Pancreas (tissue), 10 donors: ENCODE measurements around the gene P4HA2. TPM values are rescaled to one million over a fixed set of nuclear protein-coding genes. Genes with fewer than 3 reads are reported as not detected.
"Not testable (repeated sequence)": the region's sequence is repeated elsewhere in the genome, so short reads cannot be mapped to it uniquely, and the experiment has no call there.

Source experiments
- ATAC-seq, 4 donors: fragments of 200-7000 bp; cut with Tn5 transposase; one replicate each; pipeline versions ENCODE4 v1.8.0 to v1.9.1; 2020; ENCODE audit warnings: mild to moderate bottlenecking in 4 of 4, moderate library complexity in 4 of 4
- DNase-seq, 6 donors: peaks; one replicate each; pipeline ENCODE4 v3.0.0-alpha.2; 2020
- FAIRE-seq: peaks from 2 replicates; lab custom pipeline; 2012; peaks lifted over from hg19 to GRCh38; lab: Jason Lieb, UNC
- H3K27ac ChIP-seq, 4 donors: fragments of 200-600 bp; sonication (generic); 1 replicate in 3 of 4; 2 replicates in 1 of 4; pipeline versions ENCODE4 v1.5.0 to v1.8.0; 2020
- H3K27me3 ChIP-seq, 4 donors: fragments of 200-600 bp; one replicate each; pipeline ENCODE4 v1.8.0; 2021
- H3K36me3 ChIP-seq, 3 donors: fragments of 200-600 bp; sonication (generic) in 1 of 3; one replicate each; pipeline versions ENCODE4 v1.5.0 to v1.8.0; 2020 to 2021
- H3K4me1 ChIP-seq, 3 donors: fragments of 200-600 bp; one replicate each; pipeline ENCODE4 v1.8.0; 2021
- H3K4me3 ChIP-seq, 4 donors: fragments of 200-600 bp; sonication (generic) in 2 of 4; one replicate each; pipeline versions ENCODE4 v1.5.0 to v1.8.0; 2020 to 2021
- H3K9me3 ChIP-seq, 4 donors: fragments of 200-600 bp; one replicate each; pipeline ENCODE4 v1.8.0; 2021
- whole genome bisulfite sequencing, 2 donors: extraction: QIAGEN DNeasy Blood & Tissue Kit; methylation state at CpG; one replicate each; pipeline ENCODE4 v1.1.7; 2013; 5-methylcytosine and 5-hydroxymethylcytosine counted together
- intact Hi-C, 3 donors: fragments of 100-400 bp; cut with DNase I; formaldehyde crosslinking; loops; one replicate each; pipeline versions ENCODE4 v1.11.1 to v1.14.2; 2022
- polyA plus RNA-seq, 2 donors: library from polyadenylated mRNA; stranded (reverse); fragments of 200-250 nt; gene quantifications; one replicate each; pipeline ENCODE4 v1.2.3, GENCODE V29; 2013
- total RNA-seq, 6 donors: library from RNA; stranded (reverse); fragmentation: NEBNext Ultra II Directional in 4 of 6; extraction: Animal tissue kit (Norgen Biotek cat#: 25700) in 4 of 6; gene quantifications; one replicate each; pipeline versions ENCODE4 v1.2.1 to v1.2.4, GENCODE V29; 2021 to 2023
- TF ChIP-seq, protein P1 (sequence below), 4 donors: fragments of 200-600 bp; sonication (generic) in 3 of 4; IDR thresholded peaks; one replicate each; pipeline versions ENCODE4 v1.5.0 to v1.8.0; 2021; ENCODE audit warnings: antibody characterized with exemption in 4 of 4
- donor health status: healthy with polysubstance abuse.
- donor health status: DM: no; HTN: no; CAD: no; lungs with moderate emphysema.
- donor health status: DM: no; HTN: no; CAD: no.
- donor health status: control.
- donor health status: control.
- donor health status: Bipolar disorder and iron deficiency.
- donor health status: DM: yes; HTN: yes; CAD: no.
- donor health status: DM: no; HTN: no; CAD: no.
- donor health status: DM: no; HTN: no; CAD: no.
- donor health status: DM: yes; HTN: yes; CAD: no.

Gene P4HA2
- total and polyA plus RNA-seq, 8 donors = 28.3 to 85.7 (median 56.4) TPM

DNA sequence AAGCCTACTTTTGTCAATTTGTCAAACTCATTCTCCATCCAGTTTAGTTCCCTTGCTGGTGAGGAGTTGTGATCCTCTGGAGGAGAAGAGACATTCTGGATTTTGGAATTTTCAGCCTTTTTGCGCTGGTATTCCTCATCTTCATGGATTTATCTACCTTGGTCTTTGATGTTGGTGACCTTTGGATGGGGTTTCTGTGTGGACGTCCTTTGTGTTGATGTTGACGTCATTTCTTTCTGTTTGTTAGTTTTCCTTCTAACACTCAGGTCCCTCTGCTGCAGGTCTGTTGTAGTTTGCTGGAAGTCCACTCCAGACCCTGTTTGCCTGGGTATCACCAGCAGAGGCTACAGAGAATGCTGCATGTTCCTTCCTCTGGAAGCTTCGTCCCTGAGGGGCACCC, 71.2 kb downstream of the P4HA2 start:
- H3K4me3 ChIP-seq = no peak overlapping the region
- H3K27me3 ChIP-seq = no peaks in the 10 kb centered on the region
- intact Hi-C loops = no loop called here
- FAIRE-seq (no peak), ATAC-seq (no peak), DNase-seq (no peak)
- H3K4me1 ChIP-seq = no peaks in the 10 kb centered on the region
- H3K27ac ChIP-seq = no peak overlapping the region
- TF ChIP-seq, protein P1, sequence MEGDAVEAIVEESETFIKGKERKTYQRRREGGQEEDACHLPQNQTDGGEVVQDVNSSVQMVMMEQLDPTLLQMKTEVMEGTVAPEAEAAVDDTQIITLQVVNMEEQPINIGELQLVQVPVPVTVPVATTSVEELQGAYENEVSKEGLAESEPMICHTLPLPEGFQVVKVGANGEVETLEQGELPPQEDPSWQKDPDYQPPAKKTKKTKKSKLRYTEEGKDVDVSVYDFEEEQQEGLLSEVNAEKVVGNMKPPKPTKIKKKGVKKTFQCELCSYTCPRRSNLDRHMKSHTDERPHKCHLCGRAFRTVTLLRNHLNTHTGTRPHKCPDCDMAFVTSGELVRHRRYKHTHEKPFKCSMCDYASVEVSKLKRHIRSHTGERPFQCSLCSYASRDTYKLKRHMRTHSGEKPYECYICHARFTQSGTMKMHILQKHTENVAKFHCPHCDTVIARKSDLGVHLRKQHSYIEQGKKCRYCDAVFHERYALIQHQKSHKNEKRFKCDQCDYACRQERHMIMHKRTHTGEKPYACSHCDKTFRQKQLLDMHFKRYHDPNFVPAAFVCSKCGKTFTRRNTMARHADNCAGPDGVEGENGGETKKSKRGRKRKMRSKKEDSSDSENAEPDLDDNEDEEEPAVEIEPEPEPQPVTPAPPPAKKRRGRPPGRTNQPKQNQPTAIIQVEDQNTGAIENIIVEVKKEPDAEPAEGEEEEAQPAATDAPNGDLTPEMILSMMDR (IDR thresholded peaks at IDR 0.05) = no peak
- no peaks in the 10 kb centered on the region for H3K36me3 ChIP-seq
- 62 to 72% methylated on average over 4 of the region's 4 CpGs for WGBS, 2 donors
- H3K9me3 ChIP-seq = no peaks in the 10 kb centered on the region

DNA sequence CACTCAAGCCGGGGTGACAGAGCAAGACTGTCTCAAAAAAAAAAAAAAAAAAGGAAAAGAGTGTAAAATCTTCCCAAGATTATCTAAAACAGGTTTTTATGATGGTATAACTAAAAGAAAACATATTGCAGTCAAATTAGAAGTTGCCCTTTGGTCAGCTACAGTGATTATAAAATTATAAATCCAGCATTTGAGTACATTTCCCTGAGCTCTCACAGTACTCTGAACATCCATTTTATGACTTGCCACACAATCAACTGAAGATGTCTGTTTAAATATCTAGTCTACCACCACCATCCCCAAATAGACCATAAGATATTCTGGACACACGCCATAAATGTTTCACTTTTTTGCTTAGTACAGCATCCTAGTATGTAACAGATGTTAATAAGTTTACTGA, 77.1 kb downstream of the P4HA2 start:
- no peak overlapping the region for H3K27ac ChIP-seq
- DNase-seq (no peak), ATAC-seq (no peak), FAIRE-seq (no peak)
- H3K27me3 ChIP-seq = no peaks in the 10 kb centered on the region
- no peaks in the 10 kb centered on the region for H3K36me3 ChIP-seq
- intact Hi-C loops = no loop called here
- no peaks in the 10 kb centered on the region for H3K9me3 ChIP-seq
- TF ChIP-seq, protein P1 (IDR thresholded peaks at IDR 0.05) = no peak
- H3K4me3 ChIP-seq = no peak overlapping the region
- 78 to 88% methylated on average over 2 of the region's 2 CpGs for WGBS, 2 donors
- H3K4me1 ChIP-seq = no peaks in the 10 kb centered on the region

DNA sequence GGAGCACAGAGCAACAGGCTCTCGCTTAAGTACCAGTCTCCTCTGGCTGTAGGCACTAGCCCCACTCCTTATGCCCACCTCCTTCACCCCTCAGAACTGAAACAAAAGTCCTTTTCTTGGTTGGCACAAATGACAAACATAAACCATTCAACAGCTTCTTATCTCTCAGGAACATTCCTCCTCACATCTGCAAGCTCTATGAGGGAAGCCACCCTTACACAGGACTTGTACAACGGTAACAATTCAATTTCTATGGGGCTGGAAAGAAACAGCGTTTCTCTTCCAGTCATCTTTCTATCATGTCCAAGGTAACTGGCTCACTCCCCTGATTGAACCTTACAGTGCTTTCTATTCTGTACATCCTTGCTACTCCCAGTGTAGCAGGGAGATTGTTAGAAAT, 80.0 kb downstream of the P4HA2 start:
- no peak for DNase-seq
- intact Hi-C loops = no loop called here
- WGBS, 2 donors = 70 to 73% methylated on average over 3 of the region's 3 CpGs

DNA sequence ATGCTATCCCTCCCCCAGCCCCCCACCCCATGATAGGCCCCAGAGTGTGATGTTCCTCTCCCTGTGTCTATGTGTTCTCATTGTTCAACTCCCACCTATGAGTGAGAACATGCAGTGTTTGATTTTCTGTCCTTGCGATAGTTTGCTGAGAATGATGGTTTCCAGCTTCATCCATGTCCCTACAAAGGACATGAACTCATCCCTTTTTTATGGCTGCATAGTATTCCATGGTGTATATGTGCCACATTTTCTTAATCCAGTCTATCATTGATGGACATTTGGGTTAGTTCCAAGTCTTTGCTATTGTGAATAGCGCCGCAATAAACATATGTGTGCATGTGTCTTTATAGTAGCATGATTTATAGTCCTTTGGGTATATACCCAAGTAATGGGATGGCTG, 82.3 kb downstream of the P4HA2 start:
- H3K27ac ChIP-seq, DNase-seq, FAIRE-seq, H3K4me3 ChIP-seq, H3K4me1 ChIP-seq, H3K9me3 ChIP-seq, ATAC-seq, H3K36me3 ChIP-seq, intact Hi-C loops, H3K27me3 ChIP-seq: not testable (repeated sequence)
- 90 to 94% methylated on average over 3 of the region's 3 CpGs for WGBS, 2 donors

More for the DNA sequence above, 80.0 kb downstream of the P4HA2 start:
- Histone ChIP-seq H3K36me3 (no peaks in the 10 kb centered on the region), H3K9me3 (peaks cover 0 to 6% (median 0%) of the 10 kb centered on the region in 4 donors), H3K4me1 (no peaks in the 10 kb centered on the region), H3K4me3 (no peak overlapping the region), H3K27ac (no peak overlapping the region), H3K27me3 (peaks cover 0 to 3% (median 0%) of the 10 kb centered on the region in 4 donors)
- ATAC-seq = no peak
- TF ChIP-seq, protein P1 (IDR thresholded peaks at IDR 0.05) = no peak
- FAIRE-seq = no peak

DNA sequence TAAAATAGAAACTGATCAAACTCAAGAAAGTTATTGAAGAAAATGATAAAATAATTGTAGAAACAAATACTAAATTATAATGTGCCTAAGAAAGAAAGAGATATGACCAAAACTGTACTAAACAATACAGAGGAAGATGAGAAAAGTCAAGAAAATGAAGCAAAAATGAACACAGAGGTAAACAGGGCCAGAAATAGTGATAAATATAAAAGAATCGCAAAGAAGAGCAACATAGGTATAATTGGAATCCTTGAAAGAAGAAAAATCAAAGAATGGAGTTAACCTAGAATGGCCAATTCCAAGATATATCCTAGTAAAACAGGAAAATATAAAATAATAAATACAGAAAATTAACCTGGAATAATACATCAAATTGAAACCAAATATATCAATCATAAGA, 84.5 kb downstream of the P4HA2 start:
- FAIRE-seq (no peak), ATAC-seq (no peak), DNase-seq (no peak)
- Histone ChIP-seq H3K36me3 (no peaks in the 10 kb centered on the region), H3K27me3 (peaks cover 0 to 3% (median 0%) of the 10 kb centered on the region in 4 donors), H3K27ac (no peak overlapping the region), H3K9me3 (peaks cover 0 to 9% (median 2%) of the 10 kb centered on the region in 4 donors), H3K4me1 (no peaks in the 10 kb centered on the region), H3K4me3 (no peak overlapping the region)
- TF ChIP-seq, protein P1 (IDR thresholded peaks at IDR 0.05) = no peak
- intact Hi-C loops = no loop called here
- 88 to 93% methylated on average over 1 of the region's 1 CpG for WGBS, 2 donors
